Epithelial cell of prostate (primary cell): ENCODE measurements around the gene RPS3.

Experiments
- DNase-seq: peaks from one replicate; pipeline ENCODE4 v3.0.0-alpha.2; 2011; ENCODE audit warnings: low read depth, low spot score
- H3K27ac ChIP-seq: fragments of 450-650 bp; 2 replicates; pipeline ENCODE4 v1.5.1; 2017; ENCODE audit warnings: mild to moderate bottlenecking

Gene RPS3

DNA sequence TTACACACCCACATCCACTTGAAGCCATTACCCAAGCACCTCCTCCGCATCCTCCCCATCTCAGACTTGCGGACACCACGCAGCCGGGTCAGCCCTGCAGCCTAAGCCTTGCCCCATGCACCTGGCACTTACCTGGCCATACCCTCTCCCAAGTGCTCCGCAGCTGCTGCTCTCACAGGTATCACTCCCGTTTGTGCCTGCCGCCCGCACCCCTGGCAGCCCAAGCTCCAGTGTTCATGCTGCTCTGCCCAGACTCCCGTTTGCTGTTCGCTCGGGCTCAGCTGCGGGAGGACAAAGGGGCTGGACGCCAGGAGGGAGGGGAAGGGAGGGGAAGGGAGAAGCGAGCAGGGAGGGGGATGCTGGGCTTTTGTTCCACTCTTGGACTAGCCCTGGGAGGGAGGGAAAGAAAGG is 33.6 kb downstream of the RPS3 start, which contains the start of gene KLHL35:
Gene KLHL35, minus strand, starts transcription at position 293 of the 411 bp plus-strand sequence. CDS start 2,574 bp downstream, outside the sequence.
- no peak for DNase-seq
- H3K27ac ChIP-seq, result no peak within 1 kb of the TSS

- H3K27ac ChIP-seq, result no peak overlapping the region
- DNase-seq, result no peak
Measured at GRCh38 chr11:75433443-75433842, 34.1 kb downstream of the RPS3 start.

GRCh38 chr11:75434051-75434450 is 34.7 kb downstream of the RPS3 start:
- DNase-seq, result no peak
- no peak overlapping the region for H3K27ac ChIP-seq

DNA sequence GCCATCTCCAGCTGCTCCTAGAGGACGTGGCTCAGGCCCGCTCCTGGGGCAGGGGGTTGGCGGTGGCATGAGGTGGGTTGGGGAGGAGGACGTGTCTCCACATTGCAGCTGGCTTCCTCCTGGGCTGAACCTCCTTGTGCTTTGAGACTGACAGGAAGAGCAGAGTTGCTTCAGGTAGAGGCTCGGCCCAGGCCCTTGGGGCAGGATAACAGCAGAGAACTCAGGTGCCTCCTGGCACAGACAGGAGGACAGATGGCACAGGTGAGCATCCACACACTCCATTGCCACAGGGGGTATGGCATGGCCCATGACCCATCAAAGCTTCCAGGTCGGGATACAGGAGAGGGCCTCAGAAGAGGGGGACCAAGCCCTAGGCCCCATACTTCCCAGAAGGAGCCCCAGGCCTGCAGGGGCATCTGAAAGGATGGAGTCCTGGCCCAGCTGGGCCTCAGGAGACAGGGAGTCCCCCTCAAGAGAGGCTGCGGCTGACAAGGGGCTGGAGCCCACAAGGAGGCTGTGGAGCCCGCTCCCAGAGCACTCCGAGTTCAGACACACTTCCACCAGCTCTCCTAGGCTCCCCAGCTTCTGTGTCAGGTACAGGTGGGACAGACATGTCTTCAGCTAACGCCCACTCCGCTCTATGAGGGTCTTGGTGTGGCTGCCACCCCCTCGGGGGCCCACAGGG is 35.7 kb downstream of the RPS3 start:
- DNase-seq, result no peak
- H3K27ac ChIP-seq, result no peak overlapping the region

- DNase-seq, result no peak
- no peak overlapping the region for H3K27ac ChIP-seq
Measured at GRCh38 chr11:75435571-75435925, 36.2 kb downstream of the RPS3 start.

- H3K27ac ChIP-seq, result no peak overlapping the region
- DNase-seq, result no peak
Measured at GRCh38 chr11:75436806-75437205, 37.5 kb downstream of the RPS3 start.

GRCh38 chr11:75437966-75438659 is 38.8 kb downstream of the RPS3 start:
- no peak overlapping the region for H3K27ac ChIP-seq
- no peak for DNase-seq

- no peak for DNase-seq
- no peak overlapping the region for H3K27ac ChIP-seq
Measured at GRCh38 chr11:75439026-75439425, 39.7 kb downstream of the RPS3 start.

DNA sequence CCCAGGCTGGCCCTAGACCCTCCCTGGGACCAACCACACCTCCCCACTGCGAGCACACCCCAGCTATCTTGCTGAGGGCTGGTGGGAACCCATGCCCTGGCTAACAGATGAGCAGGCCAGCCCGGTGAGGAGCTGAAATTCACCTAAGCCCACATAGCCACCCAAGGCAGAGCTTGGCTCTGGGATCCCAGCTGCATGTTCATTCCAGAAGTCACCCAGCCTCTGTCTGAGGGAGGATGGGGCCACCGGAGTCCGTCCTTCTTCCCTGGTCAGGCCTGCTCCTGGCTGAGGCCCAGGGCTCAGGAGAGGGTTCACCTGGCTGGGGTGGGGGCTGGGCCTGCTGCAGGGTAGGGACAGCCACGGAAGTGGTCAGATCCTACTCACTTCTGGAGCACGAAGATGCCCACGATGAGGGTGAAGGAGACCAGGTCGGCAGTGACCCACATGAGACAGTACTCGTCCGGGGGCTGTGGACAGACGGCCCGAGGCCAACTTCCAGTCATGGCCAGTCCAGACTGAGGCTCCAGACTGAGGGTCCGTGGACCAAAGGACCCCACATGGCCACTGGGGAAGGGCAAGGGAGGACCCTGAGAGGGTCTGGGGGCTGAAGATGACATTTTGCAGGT is 40.3 kb downstream of the RPS3 start:
- H3K27ac ChIP-seq, result no peak overlapping the region
- DNase-seq, result no peak

DNA sequence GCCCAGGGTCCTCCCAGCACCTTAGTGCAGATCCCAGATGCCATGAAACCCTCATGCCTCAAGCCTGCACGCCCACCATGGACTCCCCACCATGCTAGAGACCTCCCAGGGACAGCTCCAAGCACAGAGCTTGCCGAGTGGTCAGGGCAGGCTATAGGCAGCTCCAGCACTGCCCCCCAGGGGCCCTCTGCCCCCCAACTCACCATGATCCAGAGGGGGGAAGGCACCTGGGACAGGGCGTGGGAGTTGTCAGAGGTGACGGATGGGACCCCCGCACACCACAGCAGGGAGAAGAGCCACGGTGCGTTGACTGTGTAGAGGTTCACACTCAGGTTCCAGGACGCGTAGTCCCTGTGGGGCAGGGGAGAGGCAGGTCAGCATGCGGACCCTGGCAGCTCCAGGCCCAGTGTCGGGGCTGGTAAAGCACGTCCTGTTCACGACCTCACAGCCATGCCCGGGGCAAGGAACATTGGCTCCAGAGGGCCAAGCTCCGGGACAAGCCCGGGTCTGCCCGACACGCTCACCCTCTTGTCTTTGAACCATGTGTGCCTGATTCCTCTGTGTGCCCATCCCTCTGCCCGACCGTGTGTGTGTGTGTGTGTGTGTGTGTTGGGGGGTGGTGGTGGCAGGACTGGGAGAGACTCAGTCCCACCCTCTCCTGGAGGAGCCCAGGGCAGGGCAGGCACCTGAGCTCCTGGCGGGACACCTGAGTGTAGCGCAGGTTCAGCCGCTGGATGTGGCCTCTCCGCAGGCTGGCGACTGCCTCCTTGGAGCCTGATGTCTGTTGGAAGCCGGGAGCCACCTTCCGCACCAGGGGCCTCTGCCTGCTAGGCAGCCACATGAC is 41.9 kb downstream of the RPS3 start:
- no peak for DNase-seq
- no peak overlapping the region for H3K27ac ChIP-seq

GRCh38 chr11:75441804-75442132 is 42.5 kb downstream of the RPS3 start:
- no peak overlapping the region for H3K27ac ChIP-seq
- DNase-seq, result no peak

GRCh38 chr11:75442161-75442885 is 43.0 kb downstream of the RPS3 start:
- H3K27ac ChIP-seq, result no peak overlapping the region
- no peak for DNase-seq

GRCh38 chr11:75443043-75443442 is 43.7 kb downstream of the RPS3 start:
- no peak for DNase-seq
- H3K27ac ChIP-seq, result no peak overlapping the region

DNA sequence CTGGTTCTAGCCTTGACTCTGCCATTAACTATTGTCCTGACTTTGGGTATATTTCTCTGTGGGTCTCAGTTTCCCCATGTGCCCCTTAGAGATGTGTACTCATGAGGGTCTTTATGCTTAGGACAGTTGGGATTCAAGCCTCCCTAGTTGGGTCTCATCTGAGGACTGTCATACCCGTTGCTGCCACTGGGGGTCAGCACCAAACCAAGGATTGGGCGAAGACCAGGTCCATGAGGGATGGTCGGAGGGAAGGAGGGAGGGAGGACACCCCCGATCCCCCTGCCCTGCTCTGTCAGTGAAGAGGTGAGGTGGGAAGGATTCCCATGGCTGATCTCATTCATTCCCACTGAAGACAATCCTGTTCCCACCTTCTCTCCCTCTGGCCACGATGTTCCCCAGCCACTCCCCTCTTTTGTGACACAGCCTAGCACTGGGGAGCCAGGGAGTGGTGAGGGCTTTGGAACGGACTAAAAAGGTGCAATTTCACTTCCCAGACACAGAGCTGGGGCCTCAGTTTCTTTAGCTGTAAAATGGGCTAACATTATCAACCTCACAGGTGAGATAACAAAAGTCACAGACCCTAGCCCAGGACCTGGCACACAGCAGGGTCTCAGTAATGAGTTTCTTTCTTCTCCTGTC is 46.1 kb downstream of the RPS3 start:
- H3K27ac ChIP-seq, result no peak overlapping the region
- DNase-seq, result no peak

DNA sequence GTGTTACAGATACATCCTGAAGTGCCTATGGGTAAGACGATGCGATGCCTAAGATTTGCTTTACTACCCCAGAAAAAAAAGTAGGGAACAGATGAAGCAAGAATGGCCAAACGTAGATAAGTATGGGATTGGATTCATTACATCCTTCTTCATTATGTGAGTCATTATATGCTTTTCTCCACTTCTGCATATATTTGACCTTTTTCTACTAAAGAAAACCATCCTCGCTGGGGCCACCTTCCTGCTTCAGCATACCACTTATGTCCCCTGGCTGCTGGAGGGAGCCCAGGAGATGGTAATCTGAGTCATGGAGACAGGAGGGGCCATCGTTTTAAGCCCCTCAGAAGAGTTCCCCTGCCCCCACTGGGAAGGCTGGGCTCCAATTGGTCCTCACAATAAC is 48.1 kb downstream of the RPS3 start:
- no peak for DNase-seq
- H3K27ac ChIP-seq, result no peak overlapping the region

GRCh38 chr11:75449271-75449670 is 50.0 kb downstream of the RPS3 start:
- H3K27ac ChIP-seq, result no peak overlapping the region
- no peak for DNase-seq

DNA sequence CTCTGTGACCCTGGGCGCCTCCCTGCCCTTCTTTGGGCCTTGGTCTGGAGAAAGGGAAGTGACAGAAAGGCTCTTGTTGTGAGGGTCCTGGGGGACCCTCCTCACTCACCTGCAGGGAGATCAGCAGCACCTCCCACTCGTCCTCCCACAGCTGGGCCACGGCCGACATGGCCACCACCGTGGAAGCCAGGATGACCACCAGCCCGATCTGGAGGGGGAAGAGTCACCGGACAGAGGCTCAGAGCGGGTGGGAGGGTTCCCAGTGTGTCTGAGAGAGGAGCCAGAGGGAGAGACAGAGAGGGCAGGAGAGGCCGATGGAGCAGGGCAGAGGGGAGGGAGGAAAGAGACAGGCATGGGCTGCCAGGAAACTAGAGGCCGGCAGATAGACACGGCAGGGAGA is 50.5 kb downstream of the RPS3 start:
- H3K27ac ChIP-seq, result no peak overlapping the region
- DNase-seq, result no peak

GRCh38 chr11:75450236-75450635 is 50.9 kb downstream of the RPS3 start:
- no peak overlapping the region for H3K27ac ChIP-seq
- DNase-seq, result no peak
